Prostate gland (tissue), 2 donors: ENCODE results near the gene NAALADL2.

Source experiments
- CTCF ChIP-seq, 4 experiments: fragments of 200-600 bp in 2 of 4; fragments of 450-650 bp in 2 of 4; sonication (generic) in 2 of 4; IDR thresholded peaks; 1 replicate in 3 of 4; 2 replicates in 1 of 4; pipeline ENCODE4 v1.5.1; 2016 to 2019; ENCODE audit warnings: antibody characterized with exemption in 4 of 4, mild to moderate bottlenecking in 2 of 4, moderate library complexity in 2 of 4
- POLR2A ChIP-seq: fragments of 450-650 bp; IDR thresholded peaks from one replicate; pipeline ENCODE4 v1.6.1; 2016; ENCODE audit warnings: antibody characterized with exemption, mild to moderate bottlenecking
- POLR2AphosphoS5 ChIP-seq: sonication (generic); formaldehyde crosslinking; IDR thresholded peaks from one replicate; pipeline ENCODE4 v1.6.1; 2017; ENCODE audit warnings: antibody characterized with exemption

- no peak for TF ChIP-seq CTCF (IDR thresholded peaks at IDR 0.05)
- no peak for TF ChIP-seq POLR2AphosphoS5
- no peak for TF ChIP-seq POLR2A
Measured at GRCh38 chr3:175288621-175289020, 429.5 kb downstream of the NAALADL2 start.
